ENCODE measurements around the gene NEK6. TPM values are rescaled to one million over a fixed set of nuclear protein-coding genes. Genes with fewer than 3 reads are reported as not detected.

Gene NEK6
- 43.9 TPM for total RNA-seq (ENCODE audit: unreplicated experiment)
- long read RNA-seq, transcript NEK6-201 (10 exons, 3,447 nt), result major isoform, 35 of 43 reads
- long read RNA-seq, partial matches to known transcripts, result 1 of 43 reads
- long read RNA-seq, other reads (novel, unspliced or antisense), result 6 of 43 reads

GRCh38 chr9:124257844-124258606, at the start of gene NEK6:
NEK6 (plus strand) TSS chr9:124257949; CDS start chr9:124301965, 44,016 bp downstream.
- H3K4me1 Mint-ChIP-seq (ENCODE audit: unreplicated experiment), result peaks cover 48% of the 10 kb centered on the region
- H3K4me3 Mint-ChIP-seq (ENCODE audit: unreplicated experiment), result peak within 1 kb of the TSS; percentile 98
- no peaks in the 10 kb centered on the region for H3K36me3 Mint-ChIP-seq (ENCODE audit: low read depth, unreplicated experiment)
- peaks cover 15% of the 10 kb centered on the region for H3K27me3 Mint-ChIP-seq (ENCODE audit: unreplicated experiment)
- DNase-seq (ENCODE audit: low spot score), result no peak
- TF ChIP-seq, protein P1, sequence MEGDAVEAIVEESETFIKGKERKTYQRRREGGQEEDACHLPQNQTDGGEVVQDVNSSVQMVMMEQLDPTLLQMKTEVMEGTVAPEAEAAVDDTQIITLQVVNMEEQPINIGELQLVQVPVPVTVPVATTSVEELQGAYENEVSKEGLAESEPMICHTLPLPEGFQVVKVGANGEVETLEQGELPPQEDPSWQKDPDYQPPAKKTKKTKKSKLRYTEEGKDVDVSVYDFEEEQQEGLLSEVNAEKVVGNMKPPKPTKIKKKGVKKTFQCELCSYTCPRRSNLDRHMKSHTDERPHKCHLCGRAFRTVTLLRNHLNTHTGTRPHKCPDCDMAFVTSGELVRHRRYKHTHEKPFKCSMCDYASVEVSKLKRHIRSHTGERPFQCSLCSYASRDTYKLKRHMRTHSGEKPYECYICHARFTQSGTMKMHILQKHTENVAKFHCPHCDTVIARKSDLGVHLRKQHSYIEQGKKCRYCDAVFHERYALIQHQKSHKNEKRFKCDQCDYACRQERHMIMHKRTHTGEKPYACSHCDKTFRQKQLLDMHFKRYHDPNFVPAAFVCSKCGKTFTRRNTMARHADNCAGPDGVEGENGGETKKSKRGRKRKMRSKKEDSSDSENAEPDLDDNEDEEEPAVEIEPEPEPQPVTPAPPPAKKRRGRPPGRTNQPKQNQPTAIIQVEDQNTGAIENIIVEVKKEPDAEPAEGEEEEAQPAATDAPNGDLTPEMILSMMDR (IDR thresholded peaks at IDR 0.05; ENCODE audit: unreplicated experiment), result no peak
- H3K9me3 Mint-ChIP-seq (ENCODE audit: unreplicated experiment), result no peaks in the 10 kb centered on the region
- peak within 1 kb of the TSS; percentile 79 for H3K27ac Mint-ChIP-seq (ENCODE audit: unreplicated experiment)

DNA sequence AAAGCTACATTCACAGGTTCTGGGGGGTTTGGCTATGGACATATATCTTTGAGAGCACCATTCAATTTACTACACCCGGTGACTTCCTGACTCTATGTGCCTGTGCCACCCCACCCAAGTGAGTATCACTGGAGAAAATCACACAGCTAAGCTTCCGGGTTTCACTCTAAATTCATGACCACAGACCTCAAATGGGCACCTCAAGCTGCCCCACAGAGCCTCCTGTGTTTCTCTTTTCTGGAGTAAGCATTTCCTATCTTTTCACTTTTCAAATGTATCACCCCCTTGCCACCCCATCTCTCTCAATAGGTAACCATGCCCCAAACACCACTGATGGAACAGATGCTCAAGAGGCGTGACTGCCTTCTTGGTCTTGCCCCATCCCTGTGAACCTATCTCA, 49.2 kb upstream of the NEK6 start:
- Mint-ChIP-seq H3K9me3 (ENCODE audit: unreplicated experiment) (no peaks in the 10 kb centered on the region), H3K27ac (ENCODE audit: unreplicated experiment) (no peak overlapping the region), H3K4me1 (ENCODE audit: unreplicated experiment) (peaks cover 5% of the 10 kb centered on the region), H3K4me3 (ENCODE audit: unreplicated experiment) (no peak overlapping the region), H3K27me3 (ENCODE audit: unreplicated experiment) (peaks cover 4% of the 10 kb centered on the region), H3K36me3 (ENCODE audit: low read depth, unreplicated experiment) (no peaks in the 10 kb centered on the region)
- no peak for DNase-seq (ENCODE audit: low spot score)
- TF ChIP-seq, protein P1 (IDR thresholded peaks at IDR 0.05; ENCODE audit: unreplicated experiment), result no peak

- Mint-ChIP-seq H3K4me1 (ENCODE audit: unreplicated experiment) (peaks cover 10% of the 10 kb centered on the region), H3K36me3 (ENCODE audit: low read depth, unreplicated experiment) (no peaks in the 10 kb centered on the region), H3K4me3 (ENCODE audit: unreplicated experiment) (no peak overlapping the region), H3K9me3 (ENCODE audit: unreplicated experiment) (no peaks in the 10 kb centered on the region), H3K27me3 (ENCODE audit: unreplicated experiment) (peaks cover 6% of the 10 kb centered on the region), H3K27ac (ENCODE audit: unreplicated experiment) (no peak overlapping the region)
- TF ChIP-seq, protein P1 (IDR thresholded peaks at IDR 0.05; ENCODE audit: unreplicated experiment), result no peak
- DNase-seq (ENCODE audit: low spot score), result no peak
These were observed 48.5 kb upstream of the NEK6 start for GRCh38 chr9:124209279-124209678.

DNA sequence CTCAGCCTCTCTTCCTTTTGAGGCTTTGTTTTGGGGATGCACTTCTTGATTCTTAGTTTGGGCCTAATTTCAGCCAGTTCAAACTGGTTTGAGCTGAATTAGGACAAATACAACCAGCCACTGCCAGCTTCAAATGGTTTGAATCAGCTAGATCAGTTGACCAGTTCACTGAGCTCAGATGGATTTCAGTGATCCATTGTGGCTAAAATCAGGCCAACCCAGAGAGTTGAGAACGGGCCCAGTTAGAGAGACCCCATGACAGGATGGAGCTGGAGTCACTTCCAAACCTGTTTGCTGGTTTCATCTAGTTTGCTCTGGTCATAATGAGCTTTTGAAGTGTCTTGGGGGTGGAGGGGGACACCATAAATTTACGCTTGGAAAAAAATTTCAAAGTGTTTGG, 48.0 kb upstream of the NEK6 start:
- no peak for DNase-seq (ENCODE audit: low spot score)
- Mint-ChIP-seq H3K4me3 (ENCODE audit: unreplicated experiment) (no peak overlapping the region), H3K27me3 (ENCODE audit: unreplicated experiment) (peaks cover 6% of the 10 kb centered on the region), H3K36me3 (ENCODE audit: low read depth, unreplicated experiment) (no peaks in the 10 kb centered on the region), H3K4me1 (ENCODE audit: unreplicated experiment) (peaks cover 12% of the 10 kb centered on the region), H3K9me3 (ENCODE audit: unreplicated experiment) (no peaks in the 10 kb centered on the region), H3K27ac (ENCODE audit: unreplicated experiment) (no peak overlapping the region)
- TF ChIP-seq, protein P1 (IDR thresholded peaks at IDR 0.05; ENCODE audit: unreplicated experiment), result no peak

- H3K4me1 Mint-ChIP-seq (ENCODE audit: unreplicated experiment), result peaks cover 12% of the 10 kb centered on the region
- H3K27ac Mint-ChIP-seq (ENCODE audit: unreplicated experiment), result no peak overlapping the region
- DNase-seq (ENCODE audit: low spot score), result no peak
- H3K36me3 Mint-ChIP-seq (ENCODE audit: low read depth, unreplicated experiment), result no peaks in the 10 kb centered on the region
- H3K9me3 Mint-ChIP-seq (ENCODE audit: unreplicated experiment), result no peaks in the 10 kb centered on the region
- TF ChIP-seq, protein P1 (IDR thresholded peaks at IDR 0.05; ENCODE audit: unreplicated experiment), result no peak
- H3K4me3 Mint-ChIP-seq (ENCODE audit: unreplicated experiment), result no peak overlapping the region
- H3K27me3 Mint-ChIP-seq (ENCODE audit: unreplicated experiment), result peaks cover 6% of the 10 kb centered on the region
These were observed 47.1 kb upstream of the NEK6 start for GRCh38 chr9:124210697-124211096.
